HepG2 (cell line): Measurements from ENCODE around the gene NLGN4X. TPM values are rescaled to one million over a fixed set of nuclear protein-coding genes. Genes with fewer than 3 reads are reported as not detected.

ENCODE experiments used
- ATAC-seq: fragments of 200-7000 bp; cut with Tn5 transposase; 3 replicates; pipeline ENCODE4 v1.9.1; 2020; ENCODE audit warnings: mild to moderate bottlenecking, moderate library complexity
- BruUV-seq: library from RNA; stranded (reverse); fragments of 400-500 nt; replicated peaks from 2 replicates; lab custom pipeline; 2021; lab: Mats Ljungman, UMichigan
- CTCF ChIA-PET: fragments of 300-600 bp; formaldehyde crosslinking; extraction: SDS; loops from one replicate; lab custom pipeline; 2021; ENCODE audit warnings: low total read pairs, inconsistent platforms, low intra/inter-chr PET ratio; lab: Yijun Ruan, JAX
- POLR2A ChIA-PET: fragments of 350-600 bp; sonication (Branson Sonifier 250); formaldehyde crosslinking; loops from one replicate; lab custom pipeline; 2020; ENCODE audit warnings: antibody characterized with exemption, inconsistent platforms; lab: Yijun Ruan, JAX
- DNase-seq: peaks from one replicate; pipeline ENCODE4 v3.0.0-alpha.2; 2015; ENCODE audit warnings: low spot score
- FAIRE-seq: peaks from 3 replicates; lab custom pipeline; 2011; peaks lifted over from hg19 to GRCh38; lab: Jason Lieb, UNC
- H2AFZ ChIP-seq: one replicate; pipeline ENCODE4 v1.6.1; 2011; ENCODE audit warnings: low read length, inconsistent platforms
- H3K27ac ChIP-seq: fragments of 300-600 bp; 3 replicates; pipeline ENCODE4 v1.8.0; 2011; ENCODE audit warnings: mixed run types, mild to moderate bottlenecking, mixed read lengths, low read length, inconsistent platforms; ENCODE audit not compliant: insufficient read depth; ENCODE audit errors: extremely low read length
- H3K27me3 ChIP-seq, 2 experiments: fragments of 200-600 bp in 1 of 2; 2 replicates in 1 of 2; 3 replicates in 1 of 2; pipeline versions ENCODE4 v1.6.0 to v1.8.0; 2011; ENCODE audit warnings: low read length in 2 of 2, mild to moderate bottlenecking in 2 of 2, moderate library complexity in 2 of 2, inconsistent platforms in 1 of 2; ENCODE audit not compliant: insufficient read depth in 2 of 2, control insufficient read depth in 1 of 2
- H3K36me3 ChIP-seq, 2 experiments: fragments of 200-600 bp in 1 of 2; replicated peaks in 1 of 2; 2 replicates in 1 of 2; 3 replicates in 1 of 2; pipeline versions ENCODE4 v1.5.1 to v1.8.0; 2011; ENCODE audit warnings: low read length in 2 of 2, inconsistent platforms in 1 of 2; ENCODE audit not compliant: insufficient read depth in 2 of 2, control insufficient read depth in 1 of 2
- H3K4me1 ChIP-seq: 2 replicates; pipeline ENCODE4 v1.5.1; 2012; ENCODE audit warnings: low read length, inconsistent platforms; ENCODE audit not compliant: insufficient read depth
- H3K4me2 ChIP-seq: 2 replicates; pipeline ENCODE4 v1.6.0; 2011; ENCODE audit warnings: low read depth, low read length, inconsistent platforms
- H3K4me3 ChIP-seq, 3 experiments: fragments of 200-600 bp in 1 of 3; sonication (generic), shearing (Covaris generic) in 1 of 3; replicated peaks in 1 of 3; 2 replicates each; pipeline ENCODE4 v1.5.1; 2011 to 2016; ENCODE audit warnings: low read length in 3 of 3, inconsistent platforms in 2 of 3, low read depth in 2 of 3, mild to moderate bottlenecking in 2 of 3, control low read depth in 1 of 3, mixed read lengths in 1 of 3; ENCODE audit not compliant: insufficient read depth in 1 of 3
- H3K79me2 ChIP-seq: one replicate; pipeline ENCODE4 v1.6.1; 2011; ENCODE audit warnings: low read length, inconsistent platforms; ENCODE audit not compliant: insufficient read depth
- H3K9ac ChIP-seq: 2 replicates; pipeline ENCODE4 v1.6.0; 2011; ENCODE audit warnings: mild to moderate bottlenecking, low read depth, low read length, inconsistent platforms; ENCODE audit not compliant: insufficient read depth
- H3K9me3 ChIP-seq: 2 replicates; pipeline ENCODE4 v1.5.1; 2012; ENCODE audit warnings: mild to moderate bottlenecking, low read length
- H4K20me1 ChIP-seq: 2 replicates; pipeline ENCODE4 v1.6.0; 2011; ENCODE audit warnings: inconsistent platforms, mild to moderate bottlenecking, low read length, moderate library complexity; ENCODE audit not compliant: insufficient read depth
- PATZ1 ChIP-seq: sonication (generic); formaldehyde crosslinking; IDR thresholded peaks from 2 replicates; pipeline ENCODE4 v1.4.0; 2020; ENCODE audit warnings: missing genetic modification reagents
- RELA ChIP-seq: sonication (generic); formaldehyde crosslinking; IDR thresholded peaks from 2 replicates; pipeline ENCODE4 v1.4.0; 2020; ENCODE audit warnings: missing genetic modification reagents
- REST ChIP-seq, 2 experiments: IDR thresholded peaks; 2 replicates each; pipeline ENCODE4 v1.6.1; 2011 to 2012; ENCODE audit warnings: low read length in 2 of 2, borderline replicate concordance in 1 of 2, low read depth in 1 of 2, mild to moderate bottlenecking in 1 of 2, moderate library complexity in 1 of 2
- RFXANK ChIP-seq: IDR thresholded peaks from 2 replicates; pipeline ENCODE4 v1.6.1; 2016
- TAF1 ChIP-seq: sonication (generic); formaldehyde crosslinking; IDR thresholded peaks from 2 replicates; pipeline ENCODE4 v1.4.0; 2020; ENCODE audit warnings: missing genetic modification reagents
- ZFX ChIP-seq: sonication (generic); formaldehyde crosslinking; IDR thresholded peaks from 2 replicates; pipeline ENCODE4 v1.4.0; 2020; ENCODE audit warnings: mild to moderate bottlenecking, low read depth, missing genetic modification reagents, moderate library complexity
- ZHX2 ChIP-seq, 2 experiments: sonication (generic) in 1 of 2; formaldehyde crosslinking in 1 of 2; IDR thresholded peaks; 2 replicates each; pipeline versions ENCODE4 v1.6.1 to v1.9.0; 2014 to 2022; ENCODE audit warnings: antibody characterized with exemption in 1 of 2, borderline replicate concordance in 1 of 2, inconsistent platforms in 1 of 2, low read depth in 1 of 2, missing genetic modification reagents in 1 of 2
- ZKSCAN1 ChIP-seq: fragments of 150-350 bp; IDR thresholded peaks from 2 replicates; pipeline ENCODE4 v1.6.1; 2014; ENCODE audit warnings: low read length
- WGBS: methylation state at CpG from one replicate; pipeline ENCODE4 v1.1.6; 2017; ENCODE audit warnings: low lambda C conversion rate; 5-methylcytosine and 5-hydroxymethylcytosine counted together
- in situ Hi-C: cut with HindIII; loops from 2 replicates; pipeline ENCODE4 v1.10.0; 2017; ENCODE audit warnings: low pct_unique_long_range_greater_than_20kb; ENCODE audit not compliant: extremely low pct_ligation_motif_present
- intact Hi-C: fragments of 100-400 bp; cut with micrococcal nuclease; formaldehyde crosslinking; loops from one replicate; pipeline ENCODE4 v1.10.0; 2022; ENCODE audit not compliant: unreplicated experiment
- polyA plus RNA-seq, 8 experiments: library from polyadenylated mRNA; depleted of rRNA in 3 of 8; stranded (reverse) in 7 of 8; unstranded in 1 of 8; fragments of >200 nt; fragmentation: Illumina TruSeq in 4 of 8; extraction: Trizol in 4 of 8; gene quantifications; 2 replicates each; pipeline versions ENCODE4 v1.2.1 to v1.2.3, GENCODE V29; 2011 to 2016; ENCODE audit warnings: low read depth in 4 of 8, missing spikeins in 1 of 8, mixed read lengths in 1 of 8; ENCODE audit not compliant: insufficient read depth in 1 of 8
- total RNA-seq, 5 experiments: library from RNA; depleted of rRNA; stranded (reverse); fragments of >200 nt; fragmentation: Illumina TruSeq; extraction: Trizol; gene quantifications; 2 replicates each; pipeline ENCODE4 v1.2.3, GENCODE V29; 2016; ENCODE audit warnings: low read depth in 1 of 5

Gene NLGN4X
- total and polyA plus RNA-seq, 2 of the 13 experiments (the other 11 are each of a cell fraction or from before 2014, with no cell fraction given): not detected

- Histone ChIP-seq H4K20me1 (no peaks in the 10 kb centered on the region), H3K9ac (no peak overlapping the region), H3K4me2 (no peak overlapping the region), H3K79me2 (no peaks in the 10 kb centered on the region), H2AFZ (no peak overlapping the region), H3K27ac (no peak overlapping the region), H3K4me1 (no peaks in the 10 kb centered on the region), H3K9me3 (no peaks in the 10 kb centered on the region), H3K27me3 (no peaks in the 10 kb centered on the region), H3K4me3 (no peak overlapping the region), H3K36me3 (no peaks in the 10 kb centered on the region)
- CTCF ChIA-PET: no interaction called here
- ATAC-seq: no peak
- in situ Hi-C loops (no loop called here), intact Hi-C loops (no loop called here)
- 0% methylated on average over 1 of the region's 1 CpG for WGBS
- POLR2A ChIA-PET: no interaction called here
- DNase-seq: no peak
- no TSS peak for BruUV-seq
- TF ChIP-seq ZHX2 (IDR thresholded peaks at IDR 0.05; ENCODE audit: low read depth): no peak
- no peak for TF ChIP-seq ZHX2 (CRISPR knock-in tag; IDR thresholded peaks at IDR 0.05; ENCODE audit: borderline replicate concordance)
- no peak for TF ChIP-seq RELA (CRISPR knock-in tag)
- TF ChIP-seq REST (IDR thresholded peaks at IDR 0.05; ENCODE audit: borderline replicate concordance in 1 of 2, low read depth in 1 of 2, low read length in 2 of 2): no peak
- TF ChIP-seq ZKSCAN1: no peak
- TF ChIP-seq RFXANK (CRISPR knock-in tag): no peak
- TF ChIP-seq ZFX: no peak
- TF ChIP-seq PATZ1 (CRISPR knock-in tag): no peak
- no peak for TF ChIP-seq TAF1 (CRISPR knock-in tag)
- TF ChIP-seq, all 625 proteins: peak for 0
- no peak for FAIRE-seq
Measured at GRCh38 chrX:6067600-6067999, 161.1 kb downstream of the NLGN4X start.
